Gastroesophageal sphincter (tissue), 4 donors: ENCODE results near the gene SLCO1C1. TPM values are rescaled to one million over a fixed set of nuclear protein-coding genes. Genes with fewer than 3 reads are reported as not detected.

ENCODE experiments used
- ATAC-seq: fragments of 150-250 bp; one replicate; pipeline ENCODE4 v1.9.1; 2016; ENCODE audit warnings: mild to moderate bottlenecking, moderate library complexity
- H3K27ac ChIP-seq, 4 donors: fragments of 200-600 bp; sonication (generic) in 3 of 4; 1 replicate in 3 of 4; 2 replicates in 1 of 4; pipeline ENCODE4 v1.5.1; 2016 to 2019
- H3K27me3 ChIP-seq: fragments of 200-600 bp; sonication (generic); one replicate; pipeline ENCODE4 v1.5.1; 2019
- H3K36me3 ChIP-seq, 2 donors: fragments of 200-600 bp; sonication (generic); one replicate each; pipeline ENCODE4 v1.5.1; 2019; ENCODE audit warnings: control low read depth in 1 of 2
- H3K4me1 ChIP-seq, 3 donors: fragments of 200-600 bp; sonication (generic); 1 replicate in 2 of 3; 2 replicates in 1 of 3; pipeline ENCODE4 v1.5.1; 2016 to 2019; ENCODE audit warnings: control low read depth in 2 of 3
- H3K4me3 ChIP-seq, 2 donors: fragments of 200-600 bp; sonication (generic); one replicate each; pipeline ENCODE4 v1.5.1; 2019; ENCODE audit warnings: mild to moderate bottlenecking in 1 of 2, moderate library complexity in 1 of 2
- H3K9me3 ChIP-seq, 3 donors: fragments of 200-600 bp; sonication (generic); one replicate each; pipeline ENCODE4 v1.5.1; 2017 to 2019; ENCODE audit warnings: control low read depth in 2 of 3
- EP300 ChIP-seq: sonication (generic); formaldehyde crosslinking; IDR thresholded peaks from one replicate; pipeline ENCODE4 v1.6.1; 2017; ENCODE audit warnings: antibody characterized with exemption, mild to moderate bottlenecking
- POLR2A ChIP-seq, 2 donors: fragments of 450-650 bp; IDR thresholded peaks; one replicate each; pipeline ENCODE4 v1.6.1; 2017; ENCODE audit warnings: antibody characterized with exemption in 2 of 2, mild to moderate bottlenecking in 2 of 2, moderate library complexity in 1 of 2
- POLR2AphosphoS5 ChIP-seq: sonication (generic); formaldehyde crosslinking; IDR thresholded peaks from one replicate; pipeline ENCODE4 v1.6.1; 2017; ENCODE audit warnings: antibody characterized with exemption
- WGBS, 2 donors: methylation state at CpG; one replicate each; pipeline ENCODE4 v1.1.5; 2018; ENCODE audit warnings: low coverage in 1 of 2; 5-methylcytosine and 5-hydroxymethylcytosine counted together
- total RNA-seq, 4 donors: library from RNA; depleted of rRNA; stranded (reverse); fragments of >200 nt; gene quantifications; one replicate each; pipeline ENCODE4 v1.1.0, GENCODE V29; 2016
- TF ChIP-seq, protein P1 (sequence below), 4 experiments: fragments of 200-600 bp in 2 of 4; fragments of 450-650 bp in 2 of 4; sonication (generic) in 1 of 4; IDR thresholded peaks; one replicate each; pipeline ENCODE4 v1.5.1; 2017 to 2019; ENCODE audit warnings: antibody characterized with exemption in 4 of 4, mild to moderate bottlenecking in 2 of 4, moderate library complexity in 2 of 4

Gene SLCO1C1
- total RNA-seq, 4 donors from 2014 or later, result 0.40 to 0.93 (median 0.73) TPM

GRCh38 chr12:20657496-20657895, 37.6 kb upstream of the SLCO1C1 start:
- 84 to 88% methylated on average over 2 of the region's 2 CpGs for WGBS, 2 donors
- TF ChIP-seq, protein P1, sequence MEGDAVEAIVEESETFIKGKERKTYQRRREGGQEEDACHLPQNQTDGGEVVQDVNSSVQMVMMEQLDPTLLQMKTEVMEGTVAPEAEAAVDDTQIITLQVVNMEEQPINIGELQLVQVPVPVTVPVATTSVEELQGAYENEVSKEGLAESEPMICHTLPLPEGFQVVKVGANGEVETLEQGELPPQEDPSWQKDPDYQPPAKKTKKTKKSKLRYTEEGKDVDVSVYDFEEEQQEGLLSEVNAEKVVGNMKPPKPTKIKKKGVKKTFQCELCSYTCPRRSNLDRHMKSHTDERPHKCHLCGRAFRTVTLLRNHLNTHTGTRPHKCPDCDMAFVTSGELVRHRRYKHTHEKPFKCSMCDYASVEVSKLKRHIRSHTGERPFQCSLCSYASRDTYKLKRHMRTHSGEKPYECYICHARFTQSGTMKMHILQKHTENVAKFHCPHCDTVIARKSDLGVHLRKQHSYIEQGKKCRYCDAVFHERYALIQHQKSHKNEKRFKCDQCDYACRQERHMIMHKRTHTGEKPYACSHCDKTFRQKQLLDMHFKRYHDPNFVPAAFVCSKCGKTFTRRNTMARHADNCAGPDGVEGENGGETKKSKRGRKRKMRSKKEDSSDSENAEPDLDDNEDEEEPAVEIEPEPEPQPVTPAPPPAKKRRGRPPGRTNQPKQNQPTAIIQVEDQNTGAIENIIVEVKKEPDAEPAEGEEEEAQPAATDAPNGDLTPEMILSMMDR (IDR thresholded peaks at IDR 0.05), result no peak
- TF ChIP-seq POLR2AphosphoS5 (no peak), EP300 (no peak), POLR2A (IDR thresholded peaks at IDR 0.05) (no peak)
- H3K9me3 ChIP-seq, result peaks cover 0 to 11% (median 0%) of the 10 kb centered on the region in 3 donors
- no peak overlapping the region for H3K27ac ChIP-seq
- H3K4me1 ChIP-seq, result peaks cover 0 to 4% (median 0%) of the 10 kb centered on the region in 3 donors
- H3K36me3 ChIP-seq, result peaks cover 0 to 89% of the 10 kb centered on the region in 2 donors
- no peaks in the 10 kb centered on the region for H3K27me3 ChIP-seq
- no peak for ATAC-seq
- no peak overlapping the region for H3K4me3 ChIP-seq

- H3K36me3 ChIP-seq, result peaks cover 0 to 44% of the 10 kb centered on the region in 2 donors
- TF ChIP-seq, protein P1 (IDR thresholded peaks at IDR 0.05), result no peak
- TF ChIP-seq EP300 (no peak), POLR2A (IDR thresholded peaks at IDR 0.05) (no peak), POLR2AphosphoS5 (no peak)
- H3K27me3 ChIP-seq, result no peaks in the 10 kb centered on the region
- H3K9me3 ChIP-seq, result peaks cover 0 to 6% (median 0%) of the 10 kb centered on the region in 3 donors
- ATAC-seq, result no peak
- 90 to 93% methylated on average over 4 of the region's 4 CpGs for WGBS, 2 donors
- no peak overlapping the region for H3K27ac ChIP-seq
- H3K4me1 ChIP-seq, result no peaks in the 10 kb centered on the region
- H3K4me3 ChIP-seq, result no peak overlapping the region
These were observed 13.8 kb upstream of the SLCO1C1 start for GRCh38 chr12:20681334-20681733.

- H3K4me3 ChIP-seq, result no peak overlapping the region
- TF ChIP-seq POLR2AphosphoS5, result no peak
- TF ChIP-seq, protein P1 (IDR thresholded peaks at IDR 0.05), result no peak
- TF ChIP-seq EP300, result no peak
- no peak for TF ChIP-seq POLR2A (IDR thresholded peaks at IDR 0.05)
- H3K4me1 ChIP-seq, result no peaks in the 10 kb centered on the region
- 53 to 82% methylated on average over 4 to 5 of the region's 7 CpGs for WGBS, 2 donors
- H3K27ac ChIP-seq, result no peak overlapping the region
- H3K36me3 ChIP-seq, result no peaks in the 10 kb centered on the region
- ATAC-seq, result no peak
- H3K27me3 ChIP-seq, result no peaks in the 10 kb centered on the region
- no peaks in the 10 kb centered on the region for H3K9me3 ChIP-seq
These were observed 1.2 kb downstream of the SLCO1C1 start for GRCh38 chr12:20696181-20696905.

- Histone ChIP-seq H3K27ac (no peak overlapping the region), H3K36me3 (no peaks in the 10 kb centered on the region), H3K4me3 (no peak overlapping the region), H3K4me1 (no peaks in the 10 kb centered on the region), H3K9me3 (no peaks in the 10 kb centered on the region), H3K27me3 (no peaks in the 10 kb centered on the region)
- TF ChIP-seq POLR2A (IDR thresholded peaks at IDR 0.05), result no peak
- ATAC-seq, result no peak
- 85 to 94% methylated on average over 1 of the region's 1 CpG for WGBS, 2 donors
These were observed 6.0 kb downstream of the SLCO1C1 start for GRCh38 chr12:20701106-20701505.

DNA sequence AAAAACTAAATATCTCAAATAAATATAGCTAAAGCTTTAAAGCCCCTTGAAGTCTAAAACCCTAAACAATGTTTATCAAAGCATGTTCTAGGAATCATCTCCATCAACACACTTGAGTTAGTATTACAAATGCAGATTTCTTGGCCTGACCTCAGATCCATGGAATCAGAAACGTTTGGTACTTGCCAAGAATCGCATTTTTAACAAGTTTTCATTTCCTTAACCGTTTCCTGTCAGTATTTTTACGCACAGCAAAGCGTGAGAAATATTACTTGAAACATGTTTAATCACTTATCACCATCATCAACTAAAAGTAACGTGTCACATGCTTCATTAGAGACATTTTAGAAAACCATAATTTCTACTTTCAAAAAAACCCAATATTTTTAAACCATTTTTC, 9.7 kb downstream of the SLCO1C1 start:
- no peak overlapping the region for H3K4me3 ChIP-seq
- no peak for ATAC-seq
- no peak for TF ChIP-seq POLR2AphosphoS5
- TF ChIP-seq, protein P1 (IDR thresholded peaks at IDR 0.05), result no peak
- 32 to 58% methylated on average over 5 to 6 of the region's 6 CpGs for WGBS, 2 donors
- no peak overlapping the region for H3K27ac ChIP-seq
- H3K9me3 ChIP-seq, result no peaks in the 10 kb centered on the region
- no peaks in the 10 kb centered on the region for H3K27me3 ChIP-seq
- no peaks in the 10 kb centered on the region for H3K36me3 ChIP-seq
- H3K4me1 ChIP-seq, result no peaks in the 10 kb centered on the region
